ENCODE results near the gene SLC12A4.
"Not testable (repeated sequence)": the region's sequence is repeated elsewhere in the genome, so short reads cannot be mapped to it uniquely, and the experiment has no call there.

The SLC12A4 gene

DNA sequence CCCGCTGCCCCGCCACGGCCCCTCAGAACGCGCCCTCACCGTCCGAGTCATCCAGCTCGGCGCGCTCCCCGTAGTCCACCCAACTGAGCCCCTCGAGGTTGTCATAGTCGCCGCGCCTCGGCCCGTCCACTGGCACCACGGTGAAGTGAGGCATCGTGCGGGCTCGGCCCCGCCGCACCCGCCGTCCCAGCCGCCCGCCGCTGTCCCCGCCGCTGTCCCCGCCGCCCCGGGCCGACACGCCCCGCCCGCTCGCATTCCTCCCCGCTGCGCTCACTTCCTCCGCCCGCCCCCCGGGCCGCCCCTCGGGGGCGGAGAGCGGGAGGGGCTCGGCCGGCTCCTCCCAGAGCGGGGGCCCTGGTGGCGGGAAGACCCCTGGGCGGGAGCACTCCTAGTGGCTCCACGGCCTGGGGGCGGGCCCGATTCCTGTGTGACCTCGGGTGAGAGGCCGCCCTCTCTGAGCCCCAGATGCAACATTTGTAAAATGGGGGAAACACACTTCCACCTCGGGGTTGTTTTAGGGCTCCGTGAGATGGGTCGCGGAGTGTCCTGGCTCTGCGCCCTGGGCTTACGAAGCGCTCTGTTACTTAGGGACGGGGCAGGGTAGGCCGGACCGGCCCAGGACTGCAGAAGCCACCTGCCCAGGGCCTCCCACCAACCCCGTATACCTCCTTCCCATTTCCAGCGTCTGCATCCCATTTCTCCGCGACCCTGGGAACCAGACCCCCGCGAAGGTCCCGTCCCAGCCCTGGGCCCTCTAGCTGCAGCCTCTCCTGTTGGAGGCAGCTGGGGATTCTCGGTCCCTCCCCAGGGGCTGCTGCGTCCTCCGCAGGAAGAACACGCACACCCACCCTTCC is at the start of gene SLC12A4:
Gene SLC12A4 (minus strand): TSS at position 238 of the 854 bp plus-strand sequence. CDS start 84 bp downstream, at position 154.
- peak; percentile 91 for DNase-seq (ENCODE audit: extremely low read depth, insufficient read length)
- no peaks in the 10 kb centered on the region for H3K27me3 ChIP-seq (replicated peaks; ENCODE audit: control insufficient read depth, insufficient read depth, low read length)
- TF ChIP-seq CTCF (IDR thresholded peaks at IDR 0.05; ENCODE audit: insufficient read depth, low read length, poor library complexity, severe bottlenecking) = no peak

DNA sequence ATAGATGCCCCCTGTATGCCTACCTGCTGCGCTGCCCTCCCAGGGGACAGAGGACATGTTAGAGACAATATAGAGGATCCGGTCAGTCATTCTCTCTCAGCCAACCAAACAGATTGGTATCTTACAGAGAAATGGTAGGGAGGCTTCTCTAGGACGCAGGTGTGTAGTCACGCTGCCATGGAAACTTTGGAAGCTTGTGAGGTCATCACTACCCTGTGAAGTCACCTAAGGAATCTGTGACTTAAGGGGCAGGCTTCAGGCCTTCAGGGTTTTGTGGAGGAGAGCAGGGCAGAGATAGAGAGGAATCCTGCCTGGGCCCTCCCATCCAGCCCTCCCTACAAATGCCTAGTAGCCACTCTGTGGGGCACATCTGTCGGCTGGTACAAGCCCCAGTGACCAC is 47.2 kb upstream of the SLC12A4 start, which contains the start of gene DPEP2NB:
Gene DPEP2NB (minus strand): TSS at position 231 of the 400 bp plus-strand sequence. CDS start 141 bp downstream, at position 90.
- DNase-seq (ENCODE audit: extremely low read depth, insufficient read length) = no peak
- Histone ChIP-seq H3K36me3 (ENCODE audit: control insufficient read depth, insufficient read depth, low read length) (no peaks in the 10 kb centered on the region), H3K27me3 (replicated peaks; ENCODE audit: control insufficient read depth, insufficient read depth, low read length) (no peaks in the 10 kb centered on the region; the same call in 1 of the 2 replicates), H3K4me3 (replicated peaks; ENCODE audit: low read depth, low read length) (no peak within 1 kb of the TSS)
- no peak for TF ChIP-seq CTCF (IDR thresholded peaks at IDR 0.05; ENCODE audit: insufficient read depth, low read length, poor library complexity, severe bottlenecking)

More for the DNA sequence above, at the start of gene SLC12A4:
- peaks cover 4% of the 10 kb centered on the region; the same call in 1 of the 2 replicates for H3K36me3 ChIP-seq (ENCODE audit: control insufficient read depth, insufficient read depth, low read length)
- H3K4me3 ChIP-seq (replicated peaks; ENCODE audit: low read depth, low read length) = peak within 1 kb of the TSS; percentile 66

- no peaks in the 10 kb centered on the region for H3K36me3 ChIP-seq (ENCODE audit: control insufficient read depth, insufficient read depth, low read length)
- H3K27me3 ChIP-seq (replicated peaks; ENCODE audit: control insufficient read depth, insufficient read depth, low read length) = no peaks in the 10 kb centered on the region; the same call in 1 of the 2 replicates
- H3K4me3 ChIP-seq (replicated peaks; ENCODE audit: low read depth, low read length) = no peak overlapping the region
- no peak for DNase-seq (ENCODE audit: extremely low read depth, insufficient read length)
- no peak for TF ChIP-seq CTCF (IDR thresholded peaks at IDR 0.05; ENCODE audit: insufficient read depth, low read length, poor library complexity, severe bottlenecking)
Observed at GRCh38 chr16:68013440-68013839, 45.0 kb upstream of the SLC12A4 start.

- not testable (repeated sequence) for H3K36me3 ChIP-seq (ENCODE audit: control insufficient read depth, insufficient read depth, low read length); DNase-seq (ENCODE audit: extremely low read depth, insufficient read length); H3K4me3 ChIP-seq (replicated peaks; ENCODE audit: low read depth, low read length); H3K27me3 ChIP-seq (replicated peaks; ENCODE audit: control insufficient read depth, insufficient read depth, low read length)
Observed at GRCh38 chr16:68009872-68010271, 41.4 kb upstream of the SLC12A4 start.

DNA sequence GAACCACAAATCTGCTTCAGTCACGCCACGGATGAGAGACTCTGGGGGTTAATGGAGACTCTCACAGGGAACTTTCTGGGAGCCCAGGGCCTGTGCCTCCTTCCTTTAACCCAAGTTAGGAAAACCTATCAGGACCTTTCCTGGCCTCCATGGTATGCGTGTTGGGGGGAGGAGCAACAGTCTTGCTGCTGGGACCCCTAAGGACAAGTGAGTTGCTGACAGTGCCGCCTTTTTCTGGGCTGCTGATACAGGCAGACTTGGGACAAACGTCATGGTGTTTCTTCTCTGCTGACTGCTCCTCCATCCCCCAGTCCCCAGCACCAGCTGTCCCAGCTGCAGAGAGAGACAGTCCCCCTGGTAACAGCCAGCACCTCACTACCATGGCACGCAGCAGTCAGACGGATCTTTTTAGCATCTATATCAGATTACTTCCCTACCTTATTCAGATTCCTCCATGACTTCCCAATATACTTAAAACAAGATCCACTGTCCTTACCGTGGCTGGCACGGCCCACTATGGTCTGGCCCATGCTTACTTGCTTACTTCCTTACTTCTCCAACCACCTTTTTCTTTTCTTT is 40.8 kb upstream of the SLC12A4 start:
- Histone ChIP-seq H3K36me3 (ENCODE audit: control insufficient read depth, insufficient read depth, low read length) (no peaks in the 10 kb centered on the region), H3K4me3 (replicated peaks; ENCODE audit: low read depth, low read length) (no peak overlapping the region), H3K27me3 (replicated peaks; ENCODE audit: control insufficient read depth, insufficient read depth, low read length) (no peaks in the 10 kb centered on the region)
- DNase-seq (ENCODE audit: extremely low read depth, insufficient read length) = no peak
- TF ChIP-seq CTCF (IDR thresholded peaks at IDR 0.05; ENCODE audit: insufficient read depth, low read length, poor library complexity, severe bottlenecking) = no peak

DNA sequence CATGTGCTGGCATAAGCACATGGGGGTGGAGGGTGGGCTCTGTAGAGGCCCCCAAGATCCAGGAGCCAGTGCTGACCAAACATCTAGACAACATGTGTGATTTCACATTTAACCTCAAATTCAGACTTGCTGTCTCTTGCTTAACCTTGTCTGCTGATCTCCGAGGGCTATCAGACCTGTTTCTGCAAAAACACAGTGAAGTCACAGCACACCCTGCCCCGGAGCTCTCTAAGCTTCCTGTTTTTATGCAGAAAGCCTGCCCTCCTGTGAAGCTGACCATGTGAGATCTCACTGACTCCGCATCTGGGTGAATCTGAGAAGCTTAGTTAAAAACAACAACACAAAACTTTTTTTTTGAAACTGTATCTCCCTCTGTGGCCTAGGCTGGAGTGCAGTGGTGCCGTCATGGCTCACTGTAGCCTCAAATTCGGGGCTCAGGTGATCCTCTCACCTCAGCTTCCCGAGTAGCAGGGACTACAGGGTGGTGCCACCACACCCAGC is 37.4 kb upstream of the SLC12A4 start:
- TF ChIP-seq CTCF (IDR thresholded peaks at IDR 0.05; ENCODE audit: insufficient read depth, low read length, poor library complexity, severe bottlenecking) = no peak
- Histone ChIP-seq H3K27me3 (replicated peaks; ENCODE audit: control insufficient read depth, insufficient read depth, low read length) (no peaks in the 10 kb centered on the region), H3K36me3 (ENCODE audit: control insufficient read depth, insufficient read depth, low read length) (no peaks in the 10 kb centered on the region), H3K4me3 (replicated peaks; ENCODE audit: low read depth, low read length) (no peak overlapping the region)
- DNase-seq (ENCODE audit: extremely low read depth, insufficient read length) = no peak
